ENCODE results near the gene BAX.
A peak's percentile ranks its signal among the peaks of the same experiment; 100 is the strongest.

The BAX gene

GRCh38 chr19:48988860-48989259, 34.2 kb downstream of the BAX start:
- DNase-seq: no peak

GRCh38 chr19:48989701-48990291, 35.1 kb downstream of the BAX start:
- DNase-seq: no peak

- no peak for DNase-seq
Observed at GRCh38 chr19:48990400-48990799, 35.7 kb downstream of the BAX start.

- no peak for DNase-seq
Observed at GRCh38 chr19:48991011-48991609, 36.4 kb downstream of the BAX start.

GRCh38 chr19:48991873-48992580, 37.4 kb downstream of the BAX start:
- DNase-seq: no peak

- no peak for DNase-seq
Observed at GRCh38 chr19:48992581-48993174, 38.0 kb downstream of the BAX start.

- peak; percentile 99 for DNase-seq
Observed at GRCh38 chr19:48993175-48994034, 38.7 kb downstream of the BAX start, which contains the start of the genes GYS1 and RUVBL2. Gene GYS1, minus strand, starts transcription at chr19:48993309. Its CDS starts 197 bp downstream, at chr19:48993112. Gene RUVBL2, plus strand, starts transcription at chr19:48993887. Its CDS starts 25 bp downstream, at chr19:48993912.

- no peak for DNase-seq
Observed at GRCh38 chr19:48994035-48994386, 39.3 kb downstream of the BAX start.

- DNase-seq: peak; percentile 51
Observed at GRCh38 chr19:48997972-48998371, 43.3 kb downstream of the BAX start.

GRCh38 chr19:48999481-49000325, 45.0 kb downstream of the BAX start:
- peak; percentile 78 for DNase-seq

- no peak for DNase-seq
Observed at GRCh38 chr19:49004133-49004532, 49.5 kb downstream of the BAX start.

- DNase-seq: no peak
Observed at GRCh38 chr19:49004964-49005614, 50.4 kb downstream of the BAX start.

- DNase-seq: no peak
Observed at GRCh38 chr19:49006905-49007304, 52.2 kb downstream of the BAX start.

- DNase-seq: no peak
Observed at GRCh38 chr19:49009828-49010227, 55.2 kb downstream of the BAX start.

- DNase-seq: no peak
Observed at GRCh38 chr19:49010453-49010852, 55.8 kb downstream of the BAX start.

GRCh38 chr19:49011194-49011593, 56.5 kb downstream of the BAX start:
- no peak for DNase-seq

Measured in CD4-positive, alpha-beta T cell treated with Interleukin-10 for 1 hour (primary cell).